Osteocyte (in vitro differentiated cells): ENCODE results near the gene GAB2. TPM values are rescaled to one million over a fixed set of nuclear protein-coding genes. Genes with fewer than 3 reads are reported as not detected.

ENCODE experiments used
- DNase-seq: peaks from one replicate; pipeline ENCODE4 v3.0.0; 2021; ENCODE audit warnings: mixed read lengths; ENCODE audit not compliant: unreplicated experiment; ENCODE audit errors: extremely low spot score
- H3K27ac Mint-ChIP-seq: one replicate; pipeline ENCODE4 v1.8.0; 2021; ENCODE audit warnings: mild to moderate bottlenecking, mixed read lengths; ENCODE audit not compliant: unreplicated experiment
- H3K27me3 Mint-ChIP-seq: one replicate; pipeline ENCODE4 v1.8.0; 2021; ENCODE audit warnings: mixed read lengths; ENCODE audit not compliant: unreplicated experiment
- H3K36me3 Mint-ChIP-seq: one replicate; pipeline ENCODE4 v1.8.0; 2021; ENCODE audit warnings: mixed read lengths; ENCODE audit not compliant: unreplicated experiment
- H3K4me1 Mint-ChIP-seq: one replicate; pipeline ENCODE4 v1.8.0; 2021; ENCODE audit warnings: mixed read lengths; ENCODE audit not compliant: unreplicated experiment
- H3K4me3 Mint-ChIP-seq: one replicate; pipeline ENCODE4 v1.8.0; 2021; ENCODE audit warnings: mild to moderate bottlenecking, moderate library complexity, mixed read lengths; ENCODE audit not compliant: unreplicated experiment
- H3K9me3 Mint-ChIP-seq: one replicate; pipeline ENCODE4 v1.8.0; 2021; ENCODE audit warnings: mixed read lengths; ENCODE audit not compliant: unreplicated experiment
- CTCF ChIP-seq: fragments of 200-600 bp; sonication (generic); IDR thresholded peaks from 2 replicates; pipeline ENCODE4 v1.5.0; 2021; ENCODE audit warnings: antibody characterized with exemption, mild to moderate bottlenecking, moderate library complexity
- total RNA-seq: library from RNA; stranded (reverse); gene quantifications from 2 replicates; pipeline ENCODE4 v1.2.1, GENCODE V29; 2021

Gene GAB2
- total RNA-seq, 1 donor from 2014 or later, result 11.4 TPM

DNA sequence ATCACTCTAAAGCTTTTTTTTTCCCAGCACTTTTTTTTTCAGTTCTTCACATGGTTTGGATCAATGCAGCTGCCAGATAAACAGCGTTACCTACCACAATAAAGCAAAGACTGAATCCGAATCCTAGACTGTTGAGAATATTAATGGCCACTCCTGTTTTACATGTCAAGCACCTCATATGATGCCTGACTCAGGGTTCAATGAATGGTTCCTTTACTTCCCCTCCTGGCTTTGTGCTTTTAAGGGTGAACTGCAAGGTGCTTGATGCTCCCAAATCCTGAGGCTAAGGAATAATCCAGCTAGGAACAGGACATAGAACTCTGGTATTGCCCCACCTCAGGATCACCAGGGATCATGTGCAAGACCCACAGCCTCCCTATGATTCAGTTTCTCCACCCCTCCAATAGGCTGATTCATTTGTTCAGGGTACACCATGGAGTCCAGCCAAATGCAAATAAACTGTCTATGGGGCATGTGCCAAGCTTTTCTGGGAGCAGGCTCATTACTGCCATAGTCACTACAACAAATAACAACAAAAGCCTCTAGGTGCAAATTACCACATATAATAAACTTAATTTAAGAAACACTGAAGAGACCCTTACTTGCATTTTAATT is 104.3 kb downstream of the GAB2 start:
- Mint-ChIP-seq H3K27ac (no peak overlapping the region), H3K9me3 (no peaks in the 10 kb centered on the region), H3K4me3 (no peak overlapping the region), H3K27me3 (no peaks in the 10 kb centered on the region), H3K4me1 (peaks cover 15% of the 10 kb centered on the region), H3K36me3 (no peaks in the 10 kb centered on the region)
- no peak for DNase-seq
- TF ChIP-seq CTCF, result no peak

DNA sequence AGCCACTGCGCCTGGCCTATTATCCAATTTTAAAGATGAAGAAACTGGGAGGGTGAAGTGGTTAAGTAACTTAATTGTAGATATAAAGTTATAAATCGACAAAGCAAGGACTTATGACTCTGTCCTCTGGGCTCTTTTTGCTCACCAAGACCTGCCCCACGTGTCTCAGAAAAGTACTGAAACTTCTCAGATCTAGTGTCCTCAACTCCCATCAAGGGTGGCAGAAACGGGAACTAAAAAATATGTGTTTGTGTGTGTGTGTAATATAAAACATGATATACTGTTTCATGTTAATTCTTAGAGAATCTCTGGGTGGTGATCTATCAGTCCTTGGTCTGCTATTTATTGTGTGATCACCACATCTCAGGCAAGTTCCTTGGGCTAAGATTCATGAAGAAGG is 104.9 kb downstream of the GAB2 start:
- Mint-ChIP-seq H3K36me3 (no peaks in the 10 kb centered on the region), H3K27ac (no peak overlapping the region), H3K4me3 (no peak overlapping the region), H3K9me3 (no peaks in the 10 kb centered on the region), H3K27me3 (no peaks in the 10 kb centered on the region), H3K4me1 (peaks cover 9% of the 10 kb centered on the region)
- DNase-seq, result no peak
- TF ChIP-seq CTCF, result no peak

DNA sequence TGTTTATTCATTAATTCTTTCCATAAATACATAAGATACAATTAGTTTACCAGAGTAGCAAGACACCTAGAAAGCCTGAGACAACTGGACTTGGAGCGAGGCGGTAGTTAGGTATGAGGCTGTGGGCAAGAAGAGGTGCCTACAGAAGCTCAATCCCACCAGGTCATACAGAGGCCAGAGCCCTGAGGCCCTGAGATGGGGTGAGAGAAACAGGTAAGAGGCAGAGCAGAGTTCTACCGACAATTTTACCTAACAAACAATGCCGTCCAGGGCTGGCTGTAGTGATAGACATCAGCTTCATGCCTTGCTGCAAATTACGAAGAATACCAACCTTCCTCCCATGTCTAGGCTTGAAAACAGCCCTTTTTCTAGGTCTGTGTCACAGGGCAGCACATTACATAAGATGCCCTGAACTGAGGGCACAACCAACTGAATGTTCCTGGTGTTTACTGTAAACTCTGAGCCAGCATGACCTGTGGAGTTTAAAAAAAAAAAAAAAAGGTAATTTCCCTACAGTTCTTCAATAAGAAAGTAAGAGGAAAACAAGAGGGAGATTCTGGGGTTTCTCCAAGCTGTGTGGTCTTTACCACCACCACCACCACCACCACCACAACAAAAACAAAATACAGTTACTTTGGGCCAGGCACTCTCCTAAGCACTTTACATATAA is 105.8 kb downstream of the GAB2 start:
- TF ChIP-seq CTCF, result no peak
- no peak for DNase-seq
- Mint-ChIP-seq H3K9me3 (no peaks in the 10 kb centered on the region), H3K4me3 (no peak overlapping the region), H3K27me3 (no peaks in the 10 kb centered on the region), H3K4me1 (peaks cover 9% of the 10 kb centered on the region), H3K36me3 (no peaks in the 10 kb centered on the region), H3K27ac (no peak overlapping the region)

- Mint-ChIP-seq H3K4me1 (peaks cover 9% of the 10 kb centered on the region), H3K27me3 (no peaks in the 10 kb centered on the region)
- no peak for DNase-seq
Measured at GRCh38 chr11:78310500-78310909, 107.1 kb downstream of the GAB2 start.

More at GRCh38 chr11:78310500-78310909, 107.1 kb downstream of the GAB2 start:
- H3K4me3 Mint-ChIP-seq, result no peak overlapping the region
- H3K9me3 Mint-ChIP-seq, result no peaks in the 10 kb centered on the region
- no peak overlapping the region for H3K27ac Mint-ChIP-seq
- TF ChIP-seq CTCF, result no peak
- no peaks in the 10 kb centered on the region for H3K36me3 Mint-ChIP-seq
